GM12892 (cell line): ENCODE results near the gene ANKS1B.

Experiments used
- POLR2A ChIP-seq: IDR thresholded peaks from 2 replicates; pipeline ENCODE4 v1.6.1; 2011; ENCODE audit warnings: low read depth, low read length, control low read depth
- POLR2AphosphoS5 ChIP-seq: IDR thresholded peaks from 2 replicates; pipeline ENCODE4 v1.6.1; 2011; ENCODE audit warnings: low read depth, low read length, control low read depth

GRCh38 chr12:98935847-98936246 is 1048.9 kb downstream of the ANKS1B start:
- TF ChIP-seq POLR2A (no peak), POLR2AphosphoS5 (no peak)
